Breast epithelium (tissue), 4 donors: ENCODE measurements around the gene RXFP4. TPM values are rescaled to one million over a fixed set of nuclear protein-coding genes. Genes with fewer than 3 reads are reported as not detected.

Experiments
- DNase-seq, 2 donors: peaks; one replicate each; pipeline ENCODE4 v3.0.0-alpha.2; 2019; ENCODE audit warnings: low spot score in 2 of 2
- H3K27ac ChIP-seq, 2 donors: fragments of 200-600 bp; sonication (generic) in 1 of 2; one replicate each; pipeline ENCODE4 v1.5.1; 2016 to 2019; ENCODE audit warnings: mild to moderate bottlenecking in 1 of 2
- H3K27me3 ChIP-seq, 2 donors: fragments of 200-600 bp; sonication (generic) in 1 of 2; one replicate each; pipeline versions ENCODE4 v1.5.1 to v1.6.0; 2017 to 2019; ENCODE audit warnings: control low read depth in 1 of 2, mild to moderate bottlenecking in 1 of 2
- H3K36me3 ChIP-seq: fragments of 200-600 bp; one replicate; pipeline ENCODE4 v1.5.1; 2019
- H3K4me1 ChIP-seq, 2 donors: fragments of 200-600 bp; sonication (generic); one replicate each; pipeline ENCODE4 v1.5.1; 2016 to 2019; ENCODE audit warnings: control low read depth in 1 of 2
- H3K4me3 ChIP-seq, 3 donors: fragments of 200-600 bp; sonication (generic); 1 replicate in 2 of 3; 2 replicates in 1 of 3; pipeline ENCODE4 v1.5.1; 2016 to 2019; ENCODE audit warnings: mild to moderate bottlenecking in 3 of 3, moderate library complexity in 2 of 3
- H3K9me3 ChIP-seq, 2 donors: fragments of 200-600 bp; sonication (generic) in 1 of 2; one replicate each; pipeline ENCODE4 v1.5.1; 2016 to 2019; ENCODE audit warnings: control low read depth in 1 of 2
- CTCF ChIP-seq, 3 donors: fragments of 450-650 bp; IDR thresholded peaks; one replicate each; pipeline ENCODE4 v1.5.1; 2016 to 2017; ENCODE audit warnings: antibody characterized with exemption in 3 of 3, mild to moderate bottlenecking in 3 of 3, moderate library complexity in 3 of 3
- POLR2A ChIP-seq: fragments of 450-650 bp; IDR thresholded peaks from one replicate; pipeline ENCODE4 v1.6.1; 2016; ENCODE audit warnings: antibody characterized with exemption, mild to moderate bottlenecking, moderate library complexity
- POLR2AphosphoS5 ChIP-seq, 3 donors: sonication (generic); formaldehyde crosslinking; IDR thresholded peaks; one replicate each; pipeline ENCODE4 v1.6.1; 2017; ENCODE audit warnings: antibody characterized with exemption in 3 of 3
- intact Hi-C: fragments of 100-400 bp; cut with DNase I; formaldehyde crosslinking; loops from one replicate; pipeline ENCODE4 v1.15.1; 2023; ENCODE audit warnings: low total_unique reads
- total RNA-seq, 3 donors: library from RNA; depleted of rRNA; stranded (reverse); fragments of >200 nt; gene quantifications; one replicate each; pipeline ENCODE4 v1.1.0, GENCODE V29; 2016

Gene RXFP4
- total RNA-seq, 3 donors from 2014 or later = not detected

DNA sequence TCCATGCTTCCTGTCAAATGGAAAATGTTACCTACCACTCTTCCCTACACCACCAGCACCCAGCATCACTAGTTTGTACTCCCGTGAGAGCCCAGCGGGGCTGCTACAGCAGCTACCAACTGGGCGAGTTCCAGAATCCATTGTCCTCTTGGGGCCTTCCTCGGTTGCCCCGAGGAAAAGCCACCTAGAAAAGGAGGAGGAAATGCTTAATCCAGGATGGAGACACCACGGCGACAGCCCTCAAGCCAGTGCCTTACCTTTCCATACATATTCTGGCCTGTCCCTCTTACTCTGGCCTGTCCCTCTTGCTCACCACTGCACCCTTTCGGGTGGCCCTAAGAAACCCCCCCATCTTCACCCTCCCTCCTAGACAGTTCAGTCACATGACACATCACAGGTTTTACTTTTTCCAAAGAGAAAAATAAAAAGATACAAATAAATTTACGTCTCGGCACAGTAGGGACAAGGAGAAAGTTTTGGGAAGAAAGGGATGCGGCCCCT is 30.8 kb upstream of the RXFP4 start:
- H3K4me3 ChIP-seq = peak overlapping the region; percentile 70 to 90 (median 85)
- no peaks in the 10 kb centered on the region for H3K36me3 ChIP-seq
- intact Hi-C loops = no loop called here
- H3K4me1 ChIP-seq = no peaks in the 10 kb centered on the region
- no peak for TF ChIP-seq POLR2AphosphoS5 (IDR thresholded peaks at IDR 0.05)
- TF ChIP-seq CTCF (IDR thresholded peaks at IDR 0.05) = no peak
- TF ChIP-seq POLR2A = no peak
- H3K27ac ChIP-seq = peak overlapping the region; percentile 96 to 97
- no peaks in the 10 kb centered on the region for H3K9me3 ChIP-seq
- no peaks in the 10 kb centered on the region for H3K27me3 ChIP-seq
- DNase-seq = no peak

- H3K27me3 ChIP-seq = no peaks in the 10 kb centered on the region
- DNase-seq = peak; percentile 76 to 79
- peak within 1 kb of the TSS; percentile 96 to 97 for H3K27ac ChIP-seq
- peak within 1 kb of the TSS; percentile 70 to 90 (median 85) for H3K4me3 ChIP-seq
- intact Hi-C loops = no loop called here
- TF ChIP-seq CTCF (IDR thresholded peaks at IDR 0.05) (peak in 1 of 3 donors; percentile 39), POLR2A (no peak), POLR2AphosphoS5 (IDR thresholded peaks at IDR 0.05) (peak; percentile 44 to 88 (median 60))
- H3K36me3 ChIP-seq = no peaks in the 10 kb centered on the region
- no peaks in the 10 kb centered on the region for H3K9me3 ChIP-seq
- no peaks in the 10 kb centered on the region for H3K4me1 ChIP-seq
These were observed 30.0 kb upstream of the RXFP4 start, which contains the start of gene RIT1 for GRCh38 chr1:155911156-155912055. Gene RIT1, minus strand, starts transcription at chr1:155911349. Its CDS starts 588 bp downstream, at chr1:155910761.

DNA sequence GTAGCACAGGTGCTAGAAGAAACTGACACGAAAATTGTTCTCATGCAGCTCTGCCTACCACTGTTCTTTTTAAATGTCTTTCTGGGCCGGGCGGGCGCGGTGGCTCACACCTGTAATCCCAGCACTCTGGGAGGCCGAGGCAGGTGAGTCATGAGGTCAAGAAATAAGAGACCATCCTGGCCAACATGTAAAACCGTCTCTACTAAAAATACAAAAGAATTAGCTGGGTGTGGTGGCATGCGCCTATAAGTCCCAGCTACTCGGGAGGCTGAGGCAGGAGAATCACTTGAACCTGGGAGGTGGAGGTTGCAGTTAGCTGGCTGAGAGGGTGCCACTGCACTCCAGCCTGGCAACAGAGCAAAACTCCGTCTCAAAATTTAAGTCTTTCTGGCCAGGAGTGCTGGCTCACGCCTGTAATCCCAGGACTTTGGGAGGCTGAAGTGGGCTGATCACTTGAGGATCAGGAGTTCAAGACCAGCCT is 29.3 kb upstream of the RXFP4 start:
- Histone ChIP-seq H3K9me3 (no peaks in the 10 kb centered on the region), H3K4me3 (no peak overlapping the region), H3K36me3 (no peaks in the 10 kb centered on the region), H3K4me1 (no peaks in the 10 kb centered on the region), H3K27me3 (no peaks in the 10 kb centered on the region), H3K27ac (peak overlapping the region; percentile 96 to 97)
- DNase-seq = no peak
- TF ChIP-seq CTCF (IDR thresholded peaks at IDR 0.05) (no peak), POLR2AphosphoS5 (IDR thresholded peaks at IDR 0.05) (no peak), POLR2A (no peak)
- intact Hi-C loops = no loop called here

DNA sequence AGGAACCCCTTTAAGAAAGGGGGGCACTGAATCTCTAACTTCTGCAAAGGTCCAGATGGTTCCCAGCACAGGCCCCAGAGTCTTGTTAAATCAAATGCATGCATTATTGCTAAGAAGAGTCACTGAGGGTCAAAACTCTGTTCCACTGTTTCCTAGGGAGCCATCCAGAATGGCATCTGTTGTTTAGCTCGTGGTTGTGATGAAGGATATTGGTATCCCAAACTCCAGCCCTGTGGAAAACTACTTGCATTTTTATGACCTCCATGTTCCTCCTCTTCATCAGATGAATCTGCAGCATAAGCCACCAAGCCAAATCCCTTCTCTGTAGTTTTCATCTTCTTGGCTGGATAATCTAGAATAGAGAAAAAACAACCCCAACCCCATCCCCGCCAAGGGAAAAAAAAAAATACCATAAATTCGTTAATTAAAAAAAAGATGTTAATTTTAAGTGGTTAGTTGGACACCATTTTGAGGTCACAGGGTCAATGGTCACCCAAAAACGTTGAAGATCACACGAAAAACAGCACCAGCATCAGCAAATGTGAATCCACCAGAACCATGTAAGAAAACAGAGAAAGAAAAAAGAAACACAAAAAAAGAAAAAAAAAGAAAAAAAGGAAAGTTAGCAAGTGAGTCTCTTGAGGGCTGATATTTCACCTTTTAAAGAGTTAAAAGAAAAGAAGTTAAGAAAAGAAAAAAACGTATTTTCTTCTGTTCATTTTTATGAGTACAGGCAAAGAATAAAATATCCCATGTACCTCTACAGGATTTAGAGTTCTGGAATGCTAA is 27.3 kb upstream of the RXFP4 start:
- Histone ChIP-seq H3K27me3 (no peaks in the 10 kb centered on the region), H3K4me1 (no peaks in the 10 kb centered on the region), H3K9me3 (no peaks in the 10 kb centered on the region), H3K36me3 (peaks cover 8% of the 10 kb centered on the region), H3K27ac (no peak overlapping the region), H3K4me3 (no peak overlapping the region)
- intact Hi-C loops = no loop called here
- TF ChIP-seq POLR2AphosphoS5 (IDR thresholded peaks at IDR 0.05) (no peak), POLR2A (no peak), CTCF (IDR thresholded peaks at IDR 0.05) (no peak)
- DNase-seq = no peak
